ENCODE results near the gene PPP6R3. TPM values are rescaled to one million over a fixed set of nuclear protein-coding genes. Genes with fewer than 3 reads are reported as not detected.
"Not testable (repeated sequence)": the region's sequence is repeated elsewhere in the genome, so short reads cannot be mapped to it uniquely, and the experiment has no call there.

The PPP6R3 gene
- polyA plus RNA-seq, 2 donors = 23.0 to 24.8 TPM

DNA sequence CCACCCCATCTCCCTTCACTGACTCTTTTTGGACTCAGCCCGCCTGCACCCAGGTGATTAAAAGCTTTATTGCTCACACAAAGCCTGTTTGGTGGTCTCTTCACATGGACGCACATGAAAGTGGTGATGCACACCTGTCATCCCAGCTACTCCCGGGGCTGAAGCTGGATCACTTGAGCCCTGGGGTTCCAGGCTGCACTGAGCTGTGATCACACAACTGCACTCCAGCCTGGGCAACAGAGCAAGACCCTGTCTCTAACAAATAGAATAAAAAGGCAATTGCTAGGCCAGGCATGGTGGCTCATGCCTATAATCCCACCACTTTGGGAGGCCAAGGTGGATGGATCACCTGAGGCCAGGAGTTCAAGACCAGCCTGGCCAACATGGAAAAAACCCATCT is 178.8 kb downstream of the PPP6R3 start:
- H3K4me1 ChIP-seq (ENCODE audit: control insufficient read depth in 2 of 2, insufficient read depth in 2 of 2, low read length in 1 of 2); H3K4me3 ChIP-seq (ENCODE audit: low read depth in 1 of 2, low read length in 2 of 2); H3K27me3 ChIP-seq (ENCODE audit: control insufficient read depth in 1 of 2, insufficient read depth in 2 of 2, low read length in 2 of 2); H3K27ac ChIP-seq (ENCODE audit: low read depth in 2 of 2, low read length in 1 of 2); H3K9me3 ChIP-seq (ENCODE audit: control insufficient read depth in 2 of 2, insufficient read depth in 1 of 2, low read depth in 1 of 2, low read length in 1 of 2); H3K36me3 ChIP-seq (ENCODE audit: control insufficient read depth in 2 of 2, insufficient read depth in 2 of 2, low read length in 1 of 2): not testable (repeated sequence)
- WGBS, 2 donors = 74 to 79% methylated on average over 3 of the region's 3 CpGs

DNA sequence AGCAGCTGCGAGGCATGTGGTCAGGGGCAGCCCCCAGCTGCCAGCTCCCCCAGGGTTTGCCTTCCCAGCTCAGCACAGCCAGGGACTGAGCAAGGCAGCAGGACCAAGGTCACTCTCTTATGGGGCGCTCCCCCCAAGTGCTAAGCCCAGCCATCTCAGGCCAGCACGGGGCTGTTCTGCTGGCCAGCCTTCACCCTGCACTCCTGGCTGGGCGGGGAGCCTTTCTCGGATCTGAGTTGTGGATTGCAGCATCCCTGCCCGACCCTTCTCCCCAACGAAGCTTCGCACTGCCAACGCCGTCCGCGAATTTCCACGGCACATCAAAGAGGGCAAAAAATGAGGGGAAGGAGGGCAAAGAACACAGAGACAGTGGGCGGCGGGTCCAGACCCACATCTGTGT is 181.3 kb downstream of the PPP6R3 start:
- Histone ChIP-seq H3K27ac (ENCODE audit: low read depth in 2 of 2, low read length in 1 of 2) (no peak overlapping the region), H3K9me3 (ENCODE audit: control insufficient read depth in 2 of 2, insufficient read depth in 1 of 2, low read depth in 1 of 2, low read length in 1 of 2) (peaks cover 0 to 2% of the 10 kb centered on the region in 2 donors), H3K36me3 (ENCODE audit: control insufficient read depth in 2 of 2, insufficient read depth in 2 of 2, low read length in 1 of 2) (no peaks in the 10 kb centered on the region), H3K27me3 (ENCODE audit: control insufficient read depth in 1 of 2, insufficient read depth in 2 of 2, low read length in 2 of 2) (no peaks in the 10 kb centered on the region), H3K4me3 (ENCODE audit: low read depth in 1 of 2, low read length in 2 of 2) (no peak overlapping the region), H3K4me1 (ENCODE audit: control insufficient read depth in 2 of 2, insufficient read depth in 2 of 2, low read length in 1 of 2) (no peaks in the 10 kb centered on the region)
- WGBS, 2 donors = 83 to 86% methylated on average over 15 of the region's 15 CpGs

DNA sequence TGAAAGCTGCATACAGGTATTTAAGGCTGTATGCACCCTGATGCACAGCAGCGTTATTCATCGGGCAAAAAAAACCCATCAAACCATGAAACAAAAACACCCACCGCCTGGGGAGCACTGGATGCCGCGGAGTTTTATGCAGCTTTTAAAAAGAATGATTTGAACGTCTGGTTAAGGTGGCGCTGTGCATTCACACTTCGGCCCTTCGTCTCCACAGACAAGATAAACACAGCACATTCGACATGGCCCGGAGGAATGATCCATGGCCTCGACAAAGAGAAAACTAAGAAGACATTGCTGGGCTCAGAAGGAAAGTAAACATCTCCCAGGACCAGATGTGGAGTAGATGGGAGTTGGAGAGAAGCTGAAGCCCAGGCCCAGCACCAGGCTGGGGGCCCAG is 183.0 kb downstream of the PPP6R3 start:
- 25 to 33% methylated on average over 12 of the region's 12 CpGs for WGBS, 2 donors
- Histone ChIP-seq H3K27ac (ENCODE audit: low read depth in 2 of 2, low read length in 1 of 2) (no peak overlapping the region), H3K36me3 (ENCODE audit: control insufficient read depth in 2 of 2, insufficient read depth in 2 of 2, low read length in 1 of 2) (no peaks in the 10 kb centered on the region), H3K27me3 (ENCODE audit: control insufficient read depth in 1 of 2, insufficient read depth in 2 of 2, low read length in 2 of 2) (no peaks in the 10 kb centered on the region), H3K4me3 (ENCODE audit: low read depth in 1 of 2, low read length in 2 of 2) (no peak overlapping the region), H3K9me3 (ENCODE audit: control insufficient read depth in 2 of 2, insufficient read depth in 1 of 2, low read depth in 1 of 2, low read length in 1 of 2) (peaks cover 5 to 10% of the 10 kb centered on the region in 2 donors), H3K4me1 (ENCODE audit: control insufficient read depth in 2 of 2, insufficient read depth in 2 of 2, low read length in 1 of 2) (no peaks in the 10 kb centered on the region)

DNA sequence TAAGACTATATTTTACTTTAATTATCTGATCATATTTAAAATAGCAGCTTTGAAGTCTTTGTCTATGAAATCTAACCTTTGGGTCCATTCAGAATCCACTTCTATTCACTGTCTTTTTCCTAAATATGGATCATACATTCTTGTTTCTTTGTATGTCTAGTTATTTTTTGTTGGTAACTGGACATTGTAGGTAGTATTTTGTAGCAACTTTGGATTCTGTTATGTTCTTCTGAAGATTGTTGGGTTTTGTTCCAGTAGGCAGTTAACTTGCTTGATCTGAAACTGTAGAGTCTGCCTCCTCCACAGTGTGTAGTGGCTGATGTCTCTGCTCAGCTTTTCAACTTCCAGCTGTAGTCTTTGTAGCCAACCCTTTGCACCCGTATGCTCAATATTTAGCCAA is 186.3 kb downstream of the PPP6R3 start:
- Histone ChIP-seq H3K36me3 (ENCODE audit: control insufficient read depth in 2 of 2, insufficient read depth in 2 of 2, low read length in 1 of 2) (no peaks in the 10 kb centered on the region), H3K27ac (ENCODE audit: low read depth in 2 of 2, low read length in 1 of 2) (no peak overlapping the region), H3K4me3 (ENCODE audit: low read depth in 1 of 2, low read length in 2 of 2) (no peak overlapping the region), H3K27me3 (ENCODE audit: control insufficient read depth in 1 of 2, insufficient read depth in 2 of 2, low read length in 2 of 2) (peaks cover 0 to 3% of the 10 kb centered on the region in 2 donors), H3K9me3 (ENCODE audit: control insufficient read depth in 2 of 2, insufficient read depth in 1 of 2, low read depth in 1 of 2, low read length in 1 of 2) (peaks cover 5 to 10% of the 10 kb centered on the region in 2 donors), H3K4me1 (ENCODE audit: control insufficient read depth in 2 of 2, insufficient read depth in 2 of 2, low read length in 1 of 2) (no peaks in the 10 kb centered on the region)
- WGBS, 2 donors = 91 to 92% methylated on average over 1 of the region's 1 CpG

DNA sequence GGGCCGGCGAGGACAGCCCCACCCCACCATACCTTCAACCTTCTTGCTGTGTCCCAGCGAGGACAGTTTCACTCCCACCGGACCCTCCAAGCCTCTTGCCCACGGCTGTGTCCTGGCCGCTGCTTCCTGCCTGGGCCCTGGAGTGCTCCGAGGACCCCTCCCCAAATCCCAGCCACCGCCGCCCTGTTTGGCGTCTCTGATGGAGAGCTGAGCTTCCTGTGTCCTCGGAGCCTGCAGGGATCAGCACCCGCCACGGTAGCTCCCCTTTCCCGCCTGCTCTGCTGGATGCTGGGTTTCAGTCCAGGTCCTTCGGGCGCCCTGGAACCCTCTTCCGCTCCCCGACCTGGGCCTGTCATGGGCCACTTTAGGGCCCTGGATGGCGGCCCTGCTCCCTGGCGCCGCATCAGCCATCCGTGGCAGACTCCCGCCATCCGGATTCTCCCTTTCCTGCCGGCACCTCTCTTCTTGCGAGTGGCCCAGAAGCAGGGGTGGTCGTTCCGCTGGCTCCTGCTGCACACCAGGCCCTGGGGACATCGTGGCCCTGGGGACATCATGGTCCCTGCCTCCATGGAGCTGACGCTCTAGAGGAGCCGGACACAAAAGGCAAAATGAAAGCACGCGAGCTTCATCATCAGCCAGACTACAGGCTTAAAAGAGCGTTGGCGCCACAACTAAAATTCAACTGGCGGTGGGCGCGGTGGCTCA is 189.5 kb downstream of the PPP6R3 start:
- no peaks in the 10 kb centered on the region for H3K4me1 ChIP-seq (ENCODE audit: control insufficient read depth in 2 of 2, insufficient read depth in 2 of 2, low read length in 1 of 2)
- H3K27me3 ChIP-seq (ENCODE audit: control insufficient read depth in 1 of 2, insufficient read depth in 2 of 2, low read length in 2 of 2) = peaks cover 0 to 3% of the 10 kb centered on the region in 2 donors
- no peak overlapping the region for H3K27ac ChIP-seq (ENCODE audit: low read depth in 2 of 2, low read length in 1 of 2)
- 67 to 72% methylated on average over 36 to 38 of the region's 38 CpGs for WGBS, 2 donors
- H3K9me3 ChIP-seq (ENCODE audit: control insufficient read depth in 2 of 2, insufficient read depth in 1 of 2, low read depth in 1 of 2, low read length in 1 of 2) = peaks cover 5 to 13% of the 10 kb centered on the region in 2 donors
- no peaks in the 10 kb centered on the region for H3K36me3 ChIP-seq (ENCODE audit: control insufficient read depth in 2 of 2, insufficient read depth in 2 of 2, low read length in 1 of 2)
- no peak overlapping the region for H3K4me3 ChIP-seq (ENCODE audit: low read depth in 1 of 2, low read length in 2 of 2)

DNA sequence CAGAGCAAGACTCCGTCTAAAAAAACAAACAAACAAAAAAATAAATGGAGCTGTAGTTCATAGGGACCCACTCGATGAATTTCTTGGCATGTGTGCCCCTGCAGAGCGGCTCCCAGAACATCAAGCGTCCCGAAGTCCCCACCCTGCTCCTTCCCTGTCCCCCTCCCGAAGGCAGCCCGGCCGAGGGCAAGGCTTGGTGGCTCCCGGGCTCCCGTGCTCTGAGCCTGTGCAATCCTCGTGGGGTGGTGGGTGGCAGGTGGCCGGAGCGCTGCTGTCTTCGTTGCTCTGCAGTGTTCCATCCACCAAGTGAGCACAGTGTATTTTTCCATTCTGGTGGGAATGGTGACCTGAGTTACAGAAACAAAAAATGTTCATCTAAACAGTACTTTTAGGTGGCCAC is 190.2 kb downstream of the PPP6R3 start:
- whole genome bisulfite sequencing, 2 donors = 87 to 90% methylated on average over 14 of the region's 14 CpGs
- Histone ChIP-seq H3K4me1 (ENCODE audit: control insufficient read depth in 2 of 2, insufficient read depth in 2 of 2, low read length in 1 of 2) (no peaks in the 10 kb centered on the region), H3K27me3 (ENCODE audit: control insufficient read depth in 1 of 2, insufficient read depth in 2 of 2, low read length in 2 of 2) (peaks cover 0 to 3% of the 10 kb centered on the region in 2 donors), H3K4me3 (ENCODE audit: low read depth in 1 of 2, low read length in 2 of 2) (no peak overlapping the region), H3K9me3 (ENCODE audit: control insufficient read depth in 2 of 2, insufficient read depth in 1 of 2, low read depth in 1 of 2, low read length in 1 of 2) (peaks cover 5 to 11% of the 10 kb centered on the region in 2 donors), H3K27ac (ENCODE audit: low read depth in 2 of 2, low read length in 1 of 2) (no peak overlapping the region), H3K36me3 (ENCODE audit: control insufficient read depth in 2 of 2, insufficient read depth in 2 of 2, low read length in 1 of 2) (no peaks in the 10 kb centered on the region)

DNA sequence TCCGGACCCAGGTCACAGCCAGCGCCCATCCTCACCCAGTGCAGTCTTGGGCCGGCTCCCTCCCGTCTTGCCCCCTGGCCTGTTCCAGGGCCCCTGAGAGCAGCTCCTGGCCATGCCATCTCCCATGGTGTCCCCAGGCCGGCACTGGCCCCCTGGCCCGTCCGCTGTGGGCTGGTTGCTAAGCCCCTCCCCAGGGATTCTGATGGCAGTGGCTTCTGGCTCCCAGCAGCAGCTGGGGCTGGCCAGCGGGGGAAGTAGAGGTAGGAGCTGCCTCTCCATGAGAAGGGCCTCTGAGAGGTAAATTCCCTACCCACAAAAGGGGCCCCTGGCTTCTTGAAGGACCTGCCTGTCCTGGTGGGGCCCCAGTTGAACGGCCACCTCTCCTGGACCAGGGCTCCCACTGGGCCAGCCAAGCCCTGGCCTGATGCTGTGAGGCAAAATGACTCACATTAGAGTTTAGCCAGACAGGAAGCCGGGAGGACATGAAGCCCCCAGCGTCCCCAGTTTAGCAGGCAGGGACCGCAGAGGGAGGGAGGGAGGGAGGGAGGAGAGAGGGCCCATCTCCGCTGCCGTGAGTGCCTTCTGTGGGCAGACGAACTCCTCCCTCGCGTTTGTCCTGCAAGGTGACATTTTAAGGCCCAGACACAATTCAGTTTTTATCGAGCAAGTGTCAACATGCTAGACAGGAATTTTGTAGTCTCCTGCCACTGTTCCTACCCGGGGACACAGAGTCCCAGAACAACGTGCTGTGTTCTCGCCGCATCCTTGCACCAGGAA is 190.8 kb downstream of the PPP6R3 start:
- H3K9me3 ChIP-seq (ENCODE audit: control insufficient read depth in 2 of 2, insufficient read depth in 1 of 2, low read depth in 1 of 2, low read length in 1 of 2) = peaks cover 5 to 11% of the 10 kb centered on the region in 2 donors
- 51 to 55% methylated on average over 19 to 22 of the region's 22 CpGs for WGBS, 2 donors
- H3K27ac ChIP-seq (ENCODE audit: low read depth in 2 of 2, low read length in 1 of 2) = no peak overlapping the region
- no peaks in the 10 kb centered on the region for H3K4me1 ChIP-seq (ENCODE audit: control insufficient read depth in 2 of 2, insufficient read depth in 2 of 2, low read length in 1 of 2)
- H3K27me3 ChIP-seq (ENCODE audit: control insufficient read depth in 1 of 2, insufficient read depth in 2 of 2, low read length in 2 of 2) = peaks cover 0 to 3% of the 10 kb centered on the region in 2 donors
- no peaks in the 10 kb centered on the region for H3K36me3 ChIP-seq (ENCODE audit: control insufficient read depth in 2 of 2, insufficient read depth in 2 of 2, low read length in 1 of 2)
- H3K4me3 ChIP-seq (ENCODE audit: low read depth in 1 of 2, low read length in 2 of 2) = no peak overlapping the region

DNA sequence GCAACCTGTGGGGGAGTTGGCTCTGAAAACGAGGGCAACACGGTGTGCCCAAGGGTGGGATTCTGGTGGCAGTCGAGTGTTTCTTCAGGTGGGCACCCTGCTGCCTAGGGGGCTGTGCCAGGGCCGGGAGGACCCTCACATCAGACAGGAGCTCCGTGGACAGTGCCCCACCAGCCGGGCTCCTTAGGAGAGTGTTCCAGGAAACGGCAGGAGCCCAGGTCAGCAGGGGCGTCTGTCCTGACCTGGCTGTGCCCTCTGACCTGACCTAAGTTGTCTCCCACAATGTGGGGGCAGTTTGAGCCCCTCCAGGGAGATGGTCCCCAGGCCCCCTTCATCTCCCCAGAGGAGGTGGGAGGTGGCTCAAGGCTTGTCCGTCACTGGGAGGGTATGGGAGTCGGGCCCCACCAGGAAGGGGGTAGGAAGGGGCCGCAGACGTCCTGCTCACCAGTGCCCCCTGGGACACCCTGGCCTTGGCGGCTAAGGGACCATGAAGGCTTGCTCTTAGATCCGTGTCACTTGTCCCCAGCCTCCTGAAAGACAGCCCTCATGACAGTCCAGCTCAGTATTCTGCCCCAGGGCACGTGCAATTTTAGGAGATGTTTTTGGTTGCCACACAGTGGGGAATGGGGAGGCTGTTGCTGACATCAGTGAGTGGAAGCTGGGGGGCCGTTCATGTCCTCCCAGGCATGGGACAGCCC is 191.6 kb downstream of the PPP6R3 start:
- Histone ChIP-seq H3K27ac (ENCODE audit: low read depth in 2 of 2, low read length in 1 of 2) (no peak overlapping the region), H3K4me3 (ENCODE audit: low read depth in 1 of 2, low read length in 2 of 2) (no peak overlapping the region), H3K4me1 (ENCODE audit: control insufficient read depth in 2 of 2, insufficient read depth in 2 of 2, low read length in 1 of 2) (no peaks in the 10 kb centered on the region), H3K36me3 (ENCODE audit: control insufficient read depth in 2 of 2, insufficient read depth in 2 of 2, low read length in 1 of 2) (no peaks in the 10 kb centered on the region), H3K9me3 (ENCODE audit: control insufficient read depth in 2 of 2, insufficient read depth in 1 of 2, low read depth in 1 of 2, low read length in 1 of 2) (peaks cover 3 to 8% of the 10 kb centered on the region in 2 donors), H3K27me3 (ENCODE audit: control insufficient read depth in 1 of 2, insufficient read depth in 2 of 2, low read length in 2 of 2) (peaks cover 0 to 3% of the 10 kb centered on the region in 2 donors)
- WGBS, 2 donors = 62 to 64% methylated on average over 16 of the region's 16 CpGs

DNA sequence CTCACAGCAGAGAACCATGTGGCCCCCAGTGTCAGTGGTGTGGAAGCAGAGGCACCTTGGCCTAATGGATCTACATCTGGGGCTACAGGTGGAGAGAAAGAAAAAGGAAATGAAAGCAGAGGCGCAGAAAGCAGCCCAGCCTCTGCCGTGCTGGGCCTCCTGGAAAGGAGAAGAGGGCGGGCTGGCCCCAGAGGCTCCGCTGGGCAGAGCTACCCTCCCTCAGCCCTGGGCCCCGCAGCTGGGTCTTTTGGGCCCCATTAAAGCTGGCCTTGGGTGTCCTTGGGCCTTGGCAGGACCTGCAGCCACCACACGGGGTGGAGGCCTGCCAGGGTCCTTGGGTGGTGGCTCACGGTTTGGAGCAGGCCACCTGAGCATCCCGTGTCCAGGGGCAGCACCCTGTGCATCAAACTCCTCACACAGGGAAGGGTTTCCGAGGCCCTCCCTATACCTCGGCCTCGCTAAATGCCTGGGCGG is 192.2 kb downstream of the PPP6R3 start:
- peaks cover 0 to 3% of the 10 kb centered on the region in 2 donors for H3K27me3 ChIP-seq (ENCODE audit: control insufficient read depth in 1 of 2, insufficient read depth in 2 of 2, low read length in 2 of 2)
- 81 to 84% methylated on average over 11 to 12 of the region's 12 CpGs for WGBS, 2 donors
- no peaks in the 10 kb centered on the region for H3K36me3 ChIP-seq (ENCODE audit: control insufficient read depth in 2 of 2, insufficient read depth in 2 of 2, low read length in 1 of 2)
- H3K4me3 ChIP-seq (ENCODE audit: low read depth in 1 of 2, low read length in 2 of 2) = no peak overlapping the region
- no peak overlapping the region for H3K27ac ChIP-seq (ENCODE audit: low read depth in 2 of 2, low read length in 1 of 2)
- no peaks in the 10 kb centered on the region for H3K4me1 ChIP-seq (ENCODE audit: control insufficient read depth in 2 of 2, insufficient read depth in 2 of 2, low read length in 1 of 2)
- peaks cover under 1 to 2% of the 10 kb centered on the region in 2 donors for H3K9me3 ChIP-seq (ENCODE audit: control insufficient read depth in 2 of 2, insufficient read depth in 1 of 2, low read depth in 1 of 2, low read length in 1 of 2)
